Measurements from ENCODE around the gene SKAP1.

- TF ChIP-seq CTCF (IDR thresholded peaks at IDR 0.05; ENCODE audit: insufficient read depth, low read depth, low read length) (no peak), EZH2 (IDR thresholded peaks at IDR 0.05; ENCODE audit: insufficient read depth, low read length) (no peak)
These were observed 327.0 kb downstream of the SKAP1 start for GRCh38 chr17:48102798-48103715.
